ENCODE measurements around the gene SLC2A9.

DNA sequence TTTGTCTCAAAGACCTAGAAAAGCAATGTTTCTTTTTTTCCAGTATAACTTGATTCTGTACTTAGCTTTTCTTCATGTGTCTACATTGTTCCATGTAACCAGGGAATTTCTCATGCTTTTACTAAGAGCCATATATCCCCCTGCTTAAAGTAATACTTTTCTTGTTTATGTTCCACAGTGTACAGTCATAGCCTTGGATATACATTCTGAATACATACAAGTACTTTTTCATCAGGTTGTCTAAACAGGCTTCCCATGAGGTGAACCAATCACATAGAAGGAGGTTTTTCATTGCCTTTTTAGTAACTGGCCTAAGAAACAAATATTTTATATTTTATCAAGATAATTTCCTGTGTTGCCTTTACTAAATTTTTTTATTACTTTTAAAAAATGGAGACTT is 52.8 kb downstream of the SLC2A9 start:
- TF ChIP-seq, protein P1, sequence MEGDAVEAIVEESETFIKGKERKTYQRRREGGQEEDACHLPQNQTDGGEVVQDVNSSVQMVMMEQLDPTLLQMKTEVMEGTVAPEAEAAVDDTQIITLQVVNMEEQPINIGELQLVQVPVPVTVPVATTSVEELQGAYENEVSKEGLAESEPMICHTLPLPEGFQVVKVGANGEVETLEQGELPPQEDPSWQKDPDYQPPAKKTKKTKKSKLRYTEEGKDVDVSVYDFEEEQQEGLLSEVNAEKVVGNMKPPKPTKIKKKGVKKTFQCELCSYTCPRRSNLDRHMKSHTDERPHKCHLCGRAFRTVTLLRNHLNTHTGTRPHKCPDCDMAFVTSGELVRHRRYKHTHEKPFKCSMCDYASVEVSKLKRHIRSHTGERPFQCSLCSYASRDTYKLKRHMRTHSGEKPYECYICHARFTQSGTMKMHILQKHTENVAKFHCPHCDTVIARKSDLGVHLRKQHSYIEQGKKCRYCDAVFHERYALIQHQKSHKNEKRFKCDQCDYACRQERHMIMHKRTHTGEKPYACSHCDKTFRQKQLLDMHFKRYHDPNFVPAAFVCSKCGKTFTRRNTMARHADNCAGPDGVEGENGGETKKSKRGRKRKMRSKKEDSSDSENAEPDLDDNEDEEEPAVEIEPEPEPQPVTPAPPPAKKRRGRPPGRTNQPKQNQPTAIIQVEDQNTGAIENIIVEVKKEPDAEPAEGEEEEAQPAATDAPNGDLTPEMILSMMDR (IDR thresholded peaks at IDR 0.05) = no peak
- TF ChIP-seq POLR2A (IDR thresholded peaks at IDR 0.05) = no peak
